SK-N-SH (cell line): ENCODE measurements around the gene TPO. TPM values are rescaled to one million over a fixed set of nuclear protein-coding genes. Genes with fewer than 3 reads are reported as not detected.
A peak's percentile ranks its signal among the peaks of the same experiment; 100 is the strongest.

Experiments used
- CTCF ChIA-PET: fragments of 300-600, 350-600 bp; formaldehyde crosslinking; extraction: SDS; loops from one replicate; lab custom pipeline; 2021; lab: Yijun Ruan, JAX
- POLR2A ChIA-PET: fragments of 350-600 bp; sonication (Branson Sonifier 250); formaldehyde crosslinking; extraction: SDS; loops from one replicate; lab custom pipeline; 2020; ENCODE audit warnings: antibody characterized with exemption, inconsistent platforms; lab: Yijun Ruan, JAX
- DNase-seq: peaks from one replicate; pipeline ENCODE4 v3.0.0; 2012
- H2AFZ ChIP-seq: fragments of 200-600 bp; sonication (generic); 2 replicates; pipeline ENCODE4 v1.8.1; 2016; ENCODE audit warnings: antibody characterized with exemption, mild to moderate bottlenecking, low read depth
- H3F3A ChIP-seq: fragments of 200-600 bp; sonication (generic); replicated peaks from 2 replicates; pipeline ENCODE3; 2016; ENCODE audit warnings: antibody characterized with exemption, mild to moderate bottlenecking; ENCODE audit not compliant: insufficient read depth
- H3K27ac ChIP-seq, 2 experiments: fragments of 200-500 bp in 1 of 2; fragments of 200-600 bp in 1 of 2; sonication (Bioruptor generic) in 1 of 2; sonication (generic), shearing (Covaris generic) in 1 of 2; 2 replicates each; pipeline versions ENCODE4 v1.5.1 to v1.6.1; 2014 to 2016; ENCODE audit warnings: low read depth in 2 of 2, inconsistent platforms in 1 of 2, low read length in 1 of 2, mild to moderate bottlenecking in 1 of 2, mixed read lengths in 1 of 2
- H3K27me3 ChIP-seq: fragments of 200-600 bp; sonication (generic), shearing (Covaris generic); 2 replicates; pipeline ENCODE4 v1.6.1; 2016; ENCODE audit warnings: mixed run types; ENCODE audit not compliant: insufficient read depth
- H3K36me3 ChIP-seq, 2 experiments: fragments of 200-500 bp in 1 of 2; fragments of 200-600 bp in 1 of 2; sonication (Bioruptor generic) in 1 of 2; sonication (generic) in 1 of 2; replicated peaks in 1 of 2; 2 replicates each; pipeline versions ENCODE3 to v1.5.1; 2014 to 2016; ENCODE audit warnings: low read length in 1 of 2, mild to moderate bottlenecking in 1 of 2; ENCODE audit not compliant: insufficient read depth in 2 of 2, control insufficient read depth in 1 of 2
- H3K4me1 ChIP-seq, 2 experiments: fragments of 200-500 bp in 1 of 2; fragments of 200-600 bp in 1 of 2; sonication (Bioruptor generic) in 1 of 2; sonication (generic), shearing (Covaris generic) in 1 of 2; 2 replicates each; pipeline versions ENCODE4 v1.5.1 to v1.6.1; 2014 to 2016; ENCODE audit warnings: low read depth in 1 of 2, low read length in 1 of 2, mixed run types in 1 of 2; ENCODE audit not compliant: insufficient read depth in 2 of 2, control insufficient read depth in 1 of 2
- H3K4me2 ChIP-seq: fragments of 200-600 bp; sonication (generic), shearing (Covaris generic); 2 replicates; pipeline ENCODE4 v1.6.1; 2017; ENCODE audit warnings: mixed run types
- H3K4me3 ChIP-seq, 2 experiments: fragments of 200-500 bp in 1 of 2; fragments of 200-600 bp in 1 of 2; sonication (Bioruptor generic) in 1 of 2; sonication (generic), shearing (Covaris generic) in 1 of 2; 2 replicates each; pipeline versions ENCODE4 v1.5.1 to v1.8.1; 2014 to 2016; ENCODE audit warnings: low read depth in 2 of 2, inconsistent platforms in 1 of 2, low read length in 1 of 2, mild to moderate bottlenecking in 1 of 2, mixed read lengths in 1 of 2, moderate library complexity in 1 of 2
- H3K79me2 ChIP-seq: fragments of 200-600 bp; sonication (generic); 2 replicates; pipeline ENCODE4 v1.8.1; 2017; ENCODE audit warnings: mild to moderate bottlenecking; ENCODE audit not compliant: insufficient read depth
- H3K9ac ChIP-seq: fragments of 200-600 bp; sonication (generic); 2 replicates; pipeline ENCODE4 v1.6.1; 2017; ENCODE audit warnings: mixed run types
- H3K9me2 ChIP-seq: fragments of 200-600 bp; sonication (generic); 2 replicates; pipeline ENCODE4 v1.6.1; 2017; ENCODE audit warnings: mixed run types
- H3K9me3 ChIP-seq: fragments of 200-600 bp; sonication (generic); 2 replicates; pipeline ENCODE4 v1.6.1; 2017; ENCODE audit warnings: mixed run types, mild to moderate bottlenecking, moderate library complexity
- H4K20me1 ChIP-seq: fragments of 200-600 bp; sonication (generic); 2 replicates; pipeline ENCODE4 v1.6.1; 2017; ENCODE audit warnings: mild to moderate bottlenecking, mixed run types; ENCODE audit not compliant: insufficient read depth
- CHD2 ChIP-seq: fragments of 150-350 bp; IDR thresholded peaks from 2 replicates; pipeline ENCODE4 v1.6.1; 2018; ENCODE audit warnings: low read length; ENCODE audit not compliant: partially characterized antibody
- EP300 ChIP-seq, 2 experiments: IDR thresholded peaks; 2 replicates each; pipeline versions ENCODE4 v1.4.0 to v1.6.1; 2012; ENCODE audit warnings: borderline replicate concordance in 1 of 2, low read depth in 1 of 2, low read length in 1 of 2
- MXI1 ChIP-seq: IDR thresholded peaks from 2 replicates; pipeline ENCODE4 v1.6.1; 2012; ENCODE audit warnings: mild to moderate bottlenecking, low read depth, low read length, improper control_type of control experiment
- POLR2AphosphoS5 ChIP-seq: IDR thresholded peaks from 2 replicates; pipeline ENCODE4 v1.6.1; 2012; ENCODE audit warnings: low read depth, low read length
- RAD21 ChIP-seq: IDR thresholded peaks from 2 replicates; pipeline ENCODE4 v1.6.1; 2012; ENCODE audit warnings: mild to moderate bottlenecking, low read length
- RFX5 ChIP-seq: IDR thresholded peaks from 2 replicates; pipeline ENCODE4 v1.6.1; 2012; ENCODE audit warnings: mild to moderate bottlenecking, improper control_type of control experiment, low read length
- RXRA ChIP-seq: IDR thresholded peaks from 2 replicates; pipeline ENCODE4 v1.4.0; 2012; ENCODE audit warnings: low read depth, mild to moderate bottlenecking, borderline replicate concordance
- SMC3 ChIP-seq: IDR thresholded peaks from 2 replicates; pipeline ENCODE4 v1.6.1; 2012; ENCODE audit warnings: low read depth, low read length, improper control_type of control experiment
- YY1 ChIP-seq: IDR thresholded peaks from 2 replicates; pipeline ENCODE4 v1.4.0; 2012; ENCODE audit warnings: low read depth, mild to moderate bottlenecking
- WGBS: methylation state at CpG from one replicate; pipeline ENCODE4 v1.1.6; 2017; ENCODE audit warnings: low lambda C conversion rate; 5-methylcytosine and 5-hydroxymethylcytosine counted together
- polyA plus RNA-seq, 3 experiments: library from polyadenylated mRNA; depleted of rRNA; stranded (reverse); fragments of >200 nt; gene quantifications; 2 replicates each; pipeline ENCODE4 v1.2.3, GENCODE V29; 2012
- TF ChIP-seq, protein P1 (sequence below): fragments of 200-600 bp; sonication (generic); IDR thresholded peaks from 2 replicates; pipeline ENCODE4 v1.6.1; 2017; ENCODE audit warnings: antibody characterized with exemption, mild to moderate bottlenecking, moderate library complexity
- TF ChIP-seq, protein P2 (sequence below): IDR thresholded peaks from 2 replicates; pipeline ENCODE4 v1.6.1; 2012; ENCODE audit warnings: mild to moderate bottlenecking, low read depth, low read length, moderate library complexity
- TF ChIP-seq, protein P3 (sequence below): IDR thresholded peaks from 2 replicates; pipeline ENCODE4 v1.4.0; 2012; ENCODE audit warnings: low read depth, borderline replicate concordance
- TF ChIP-seq, protein P4 (sequence below): fragments of 150-350 bp; IDR thresholded peaks from 2 replicates; pipeline ENCODE4 v1.6.1; 2016; ENCODE audit warnings: mild to moderate bottlenecking, low read depth, low read length

The TPO gene
- polyA plus RNA-seq, 1 of the 3 experiments (the other 2 are of a cell fraction) = not detected

DNA sequence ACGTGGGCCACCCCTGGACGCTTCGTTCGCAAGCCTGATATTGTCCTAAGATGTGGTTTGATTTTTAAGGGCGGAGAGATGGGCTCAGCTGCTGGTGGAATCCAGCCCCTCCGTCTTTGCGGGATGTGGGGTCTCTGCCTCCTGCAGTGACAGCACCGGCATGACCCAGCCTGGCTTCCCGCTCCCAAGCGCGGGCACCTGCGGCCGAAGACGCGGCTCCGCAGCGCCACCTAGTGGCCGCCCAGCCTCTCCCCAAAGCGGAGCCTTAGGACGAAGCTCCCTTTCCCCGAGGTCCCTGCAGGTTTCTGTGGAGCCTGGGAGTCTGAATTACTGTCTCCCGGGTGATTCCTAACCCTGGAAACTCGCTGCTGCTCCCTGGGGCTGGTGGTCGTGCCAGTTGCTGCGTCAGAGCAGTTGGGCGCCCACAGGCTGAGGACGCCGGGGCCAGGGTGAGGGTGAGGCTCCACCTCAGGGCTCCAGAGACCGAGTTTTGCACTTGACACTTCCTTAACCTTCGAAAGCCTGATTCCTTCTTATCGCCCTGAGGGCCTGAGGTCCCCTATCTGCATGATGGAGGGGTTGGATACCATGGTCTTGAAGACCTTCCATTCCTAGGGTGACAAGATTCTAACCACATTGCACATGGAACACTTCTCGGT lies 137.5 kb downstream of the TPO start:
- Histone ChIP-seq H3K4me1 (peaks cover 0 to 18% of the 10 kb centered on the region in 2 experiments; a peak in 1 of 4 replicates), H3F3A (no peaks in the 10 kb centered on the region), H3K9me3 (no peaks in the 10 kb centered on the region), H3K4me3 (peak overlapping the region in 1 of 2 experiments; percentile 25; a peak in 1 of 4 replicates), H3K9ac (no peak overlapping the region), H4K20me1 (no peaks in the 10 kb centered on the region), H2AFZ (no peak overlapping the region), H3K27ac (no peak overlapping the region), H3K79me2 (no peaks in the 10 kb centered on the region), H3K36me3 (no peaks in the 10 kb centered on the region), H3K9me2 (no peaks in the 10 kb centered on the region), H3K27me3 (no peaks in the 10 kb centered on the region), H3K4me2 (no peak overlapping the region)
- DNase-seq = peak; percentile 96
- CTCF ChIA-PET = interaction anchor here (0.6 to 7.6 kb wide), 128 partner anchors 10 to 1020 kb away, joined by 3 to 122 read pairs (median 4); partner anchors contain the start of gene SNTG2
- POLR2A ChIA-PET = no interaction called here
- 25% methylated on average over 23 of the region's 32 CpGs for WGBS
- TF ChIP-seq SMC3 (peak; percentile 78), RXRA (no peak), CHD2 (peak; percentile 45), RAD21 (peak; percentile 73), YY1 (no peak), POLR2AphosphoS5 (no peak)
- TF ChIP-seq, protein P1, sequence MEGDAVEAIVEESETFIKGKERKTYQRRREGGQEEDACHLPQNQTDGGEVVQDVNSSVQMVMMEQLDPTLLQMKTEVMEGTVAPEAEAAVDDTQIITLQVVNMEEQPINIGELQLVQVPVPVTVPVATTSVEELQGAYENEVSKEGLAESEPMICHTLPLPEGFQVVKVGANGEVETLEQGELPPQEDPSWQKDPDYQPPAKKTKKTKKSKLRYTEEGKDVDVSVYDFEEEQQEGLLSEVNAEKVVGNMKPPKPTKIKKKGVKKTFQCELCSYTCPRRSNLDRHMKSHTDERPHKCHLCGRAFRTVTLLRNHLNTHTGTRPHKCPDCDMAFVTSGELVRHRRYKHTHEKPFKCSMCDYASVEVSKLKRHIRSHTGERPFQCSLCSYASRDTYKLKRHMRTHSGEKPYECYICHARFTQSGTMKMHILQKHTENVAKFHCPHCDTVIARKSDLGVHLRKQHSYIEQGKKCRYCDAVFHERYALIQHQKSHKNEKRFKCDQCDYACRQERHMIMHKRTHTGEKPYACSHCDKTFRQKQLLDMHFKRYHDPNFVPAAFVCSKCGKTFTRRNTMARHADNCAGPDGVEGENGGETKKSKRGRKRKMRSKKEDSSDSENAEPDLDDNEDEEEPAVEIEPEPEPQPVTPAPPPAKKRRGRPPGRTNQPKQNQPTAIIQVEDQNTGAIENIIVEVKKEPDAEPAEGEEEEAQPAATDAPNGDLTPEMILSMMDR = peak; percentile 99

DNA sequence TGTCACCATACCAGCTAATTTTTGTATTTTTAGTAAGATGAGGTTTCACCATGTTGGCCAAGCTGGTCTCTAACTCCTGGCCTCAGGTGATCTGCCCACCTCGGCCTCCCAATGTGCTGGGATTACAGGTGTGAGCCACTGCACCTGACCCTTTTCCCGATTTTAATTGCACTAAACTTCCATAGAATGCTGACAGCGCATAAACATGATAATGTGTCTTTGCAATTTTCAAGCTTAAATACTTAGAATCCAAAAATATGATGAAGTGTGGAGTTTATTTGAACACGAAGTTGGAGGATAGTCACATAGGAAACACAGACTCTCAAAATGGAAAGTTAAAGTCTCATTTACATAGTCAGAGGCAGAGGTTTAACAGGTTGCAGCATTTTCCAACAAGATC lies 138.6 kb downstream of the TPO start:
- no peaks in the 10 kb centered on the region for H3K79me2 ChIP-seq
- no peaks in the 10 kb centered on the region for H3K9me3 ChIP-seq
- H3K9me2 ChIP-seq = no peaks in the 10 kb centered on the region
- H3K4me2 ChIP-seq = no peak overlapping the region
- TF ChIP-seq EP300 (IDR thresholded peaks at IDR 0.05; ENCODE audit: borderline replicate concordance in 1 of 2, low read depth in 1 of 2, low read length in 1 of 2) (no peak), MXI1 (no peak), RFX5 (no peak)
- TF ChIP-seq, protein P2, sequence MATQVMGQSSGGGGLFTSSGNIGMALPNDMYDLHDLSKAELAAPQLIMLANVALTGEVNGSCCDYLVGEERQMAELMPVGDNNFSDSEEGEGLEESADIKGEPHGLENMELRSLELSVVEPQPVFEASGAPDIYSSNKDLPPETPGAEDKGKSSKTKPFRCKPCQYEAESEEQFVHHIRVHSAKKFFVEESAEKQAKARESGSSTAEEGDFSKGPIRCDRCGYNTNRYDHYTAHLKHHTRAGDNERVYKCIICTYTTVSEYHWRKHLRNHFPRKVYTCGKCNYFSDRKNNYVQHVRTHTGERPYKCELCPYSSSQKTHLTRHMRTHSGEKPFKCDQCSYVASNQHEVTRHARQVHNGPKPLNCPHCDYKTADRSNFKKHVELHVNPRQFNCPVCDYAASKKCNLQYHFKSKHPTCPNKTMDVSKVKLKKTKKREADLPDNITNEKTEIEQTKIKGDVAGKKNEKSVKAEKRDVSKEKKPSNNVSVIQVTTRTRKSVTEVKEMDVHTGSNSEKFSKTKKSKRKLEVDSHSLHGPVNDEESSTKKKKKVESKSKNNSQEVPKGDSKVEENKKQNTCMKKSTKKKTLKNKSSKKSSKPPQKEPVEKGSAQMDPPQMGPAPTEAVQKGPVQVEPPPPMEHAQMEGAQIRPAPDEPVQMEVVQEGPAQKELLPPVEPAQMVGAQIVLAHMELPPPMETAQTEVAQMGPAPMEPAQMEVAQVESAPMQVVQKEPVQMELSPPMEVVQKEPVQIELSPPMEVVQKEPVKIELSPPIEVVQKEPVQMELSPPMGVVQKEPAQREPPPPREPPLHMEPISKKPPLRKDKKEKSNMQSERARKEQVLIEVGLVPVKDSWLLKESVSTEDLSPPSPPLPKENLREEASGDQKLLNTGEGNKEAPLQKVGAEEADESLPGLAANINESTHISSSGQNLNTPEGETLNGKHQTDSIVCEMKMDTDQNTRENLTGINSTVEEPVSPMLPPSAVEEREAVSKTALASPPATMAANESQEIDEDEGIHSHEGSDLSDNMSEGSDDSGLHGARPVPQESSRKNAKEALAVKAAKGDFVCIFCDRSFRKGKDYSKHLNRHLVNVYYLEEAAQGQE = no peak
- TF ChIP-seq, protein P3, sequence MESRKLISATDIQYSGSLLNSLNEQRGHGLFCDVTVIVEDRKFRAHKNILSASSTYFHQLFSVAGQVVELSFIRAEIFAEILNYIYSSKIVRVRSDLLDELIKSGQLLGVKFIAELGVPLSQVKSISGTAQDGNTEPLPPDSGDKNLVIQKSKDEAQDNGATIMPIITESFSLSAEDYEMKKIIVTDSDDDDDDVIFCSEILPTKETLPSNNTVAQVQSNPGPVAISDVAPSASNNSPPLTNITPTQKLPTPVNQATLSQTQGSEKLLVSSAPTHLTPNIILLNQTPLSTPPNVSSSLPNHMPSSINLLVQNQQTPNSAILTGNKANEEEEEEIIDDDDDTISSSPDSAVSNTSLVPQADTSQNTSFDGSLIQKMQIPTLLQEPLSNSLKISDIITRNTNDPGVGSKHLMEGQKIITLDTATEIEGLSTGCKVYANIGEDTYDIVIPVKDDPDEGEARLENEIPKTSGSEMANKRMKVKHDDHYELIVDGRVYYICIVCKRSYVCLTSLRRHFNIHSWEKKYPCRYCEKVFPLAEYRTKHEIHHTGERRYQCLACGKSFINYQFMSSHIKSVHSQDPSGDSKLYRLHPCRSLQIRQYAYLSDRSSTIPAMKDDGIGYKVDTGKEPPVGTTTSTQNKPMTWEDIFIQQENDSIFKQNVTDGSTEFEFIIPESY = no peak
- TF ChIP-seq, protein P4, sequence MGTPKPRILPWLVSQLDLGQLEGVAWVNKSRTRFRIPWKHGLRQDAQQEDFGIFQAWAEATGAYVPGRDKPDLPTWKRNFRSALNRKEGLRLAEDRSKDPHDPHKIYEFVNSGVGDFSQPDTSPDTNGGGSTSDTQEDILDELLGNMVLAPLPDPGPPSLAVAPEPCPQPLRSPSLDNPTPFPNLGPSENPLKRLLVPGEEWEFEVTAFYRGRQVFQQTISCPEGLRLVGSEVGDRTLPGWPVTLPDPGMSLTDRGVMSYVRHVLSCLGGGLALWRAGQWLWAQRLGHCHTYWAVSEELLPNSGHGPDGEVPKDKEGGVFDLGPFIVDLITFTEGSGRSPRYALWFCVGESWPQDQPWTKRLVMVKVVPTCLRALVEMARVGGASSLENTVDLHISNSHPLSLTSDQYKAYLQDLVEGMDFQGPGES = no peak
- TF ChIP-seq, protein P1 = no peak
- H3K4me1 ChIP-seq = peaks cover 3 to 12% of the 10 kb centered on the region in 2 experiments; a peak in 1 of 4 replicates
- DNase-seq = no peak
- no peak overlapping the region for H3K9ac ChIP-seq
- no peaks in the 10 kb centered on the region for H3K36me3 ChIP-seq
- no peaks in the 10 kb centered on the region for H4K20me1 ChIP-seq
- H3K27me3 ChIP-seq = no peaks in the 10 kb centered on the region
- ChIA-PET CTCF (interaction anchor here (0.6 to 7.6 kb wide), 50 partner anchors 11 to 905 kb away, joined by 3 to 122 read pairs (median 6); partner anchors contain the start of gene SNTG2), POLR2A (no interaction called here)
- H3K4me3 ChIP-seq = no peak overlapping the region
- H3F3A ChIP-seq = no peaks in the 10 kb centered on the region
- no peak overlapping the region for H2AFZ ChIP-seq
- H3K27ac ChIP-seq = no peak overlapping the region
- 62% methylated on average over 4 of the region's 4 CpGs for WGBS
